ENCODE data around the gene CCKAR. TPM values are rescaled to one million over a fixed set of nuclear protein-coding genes. Genes with fewer than 3 reads are reported as not detected.

Gene CCKAR, protein sequence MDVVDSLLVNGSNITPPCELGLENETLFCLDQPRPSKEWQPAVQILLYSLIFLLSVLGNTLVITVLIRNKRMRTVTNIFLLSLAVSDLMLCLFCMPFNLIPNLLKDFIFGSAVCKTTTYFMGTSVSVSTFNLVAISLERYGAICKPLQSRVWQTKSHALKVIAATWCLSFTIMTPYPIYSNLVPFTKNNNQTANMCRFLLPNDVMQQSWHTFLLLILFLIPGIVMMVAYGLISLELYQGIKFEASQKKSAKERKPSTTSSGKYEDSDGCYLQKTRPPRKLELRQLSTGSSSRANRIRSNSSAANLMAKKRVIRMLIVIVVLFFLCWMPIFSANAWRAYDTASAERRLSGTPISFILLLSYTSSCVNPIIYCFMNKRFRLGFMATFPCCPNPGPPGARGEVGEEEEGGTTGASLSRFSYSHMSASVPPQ
- not detected for total RNA-seq

DNA sequence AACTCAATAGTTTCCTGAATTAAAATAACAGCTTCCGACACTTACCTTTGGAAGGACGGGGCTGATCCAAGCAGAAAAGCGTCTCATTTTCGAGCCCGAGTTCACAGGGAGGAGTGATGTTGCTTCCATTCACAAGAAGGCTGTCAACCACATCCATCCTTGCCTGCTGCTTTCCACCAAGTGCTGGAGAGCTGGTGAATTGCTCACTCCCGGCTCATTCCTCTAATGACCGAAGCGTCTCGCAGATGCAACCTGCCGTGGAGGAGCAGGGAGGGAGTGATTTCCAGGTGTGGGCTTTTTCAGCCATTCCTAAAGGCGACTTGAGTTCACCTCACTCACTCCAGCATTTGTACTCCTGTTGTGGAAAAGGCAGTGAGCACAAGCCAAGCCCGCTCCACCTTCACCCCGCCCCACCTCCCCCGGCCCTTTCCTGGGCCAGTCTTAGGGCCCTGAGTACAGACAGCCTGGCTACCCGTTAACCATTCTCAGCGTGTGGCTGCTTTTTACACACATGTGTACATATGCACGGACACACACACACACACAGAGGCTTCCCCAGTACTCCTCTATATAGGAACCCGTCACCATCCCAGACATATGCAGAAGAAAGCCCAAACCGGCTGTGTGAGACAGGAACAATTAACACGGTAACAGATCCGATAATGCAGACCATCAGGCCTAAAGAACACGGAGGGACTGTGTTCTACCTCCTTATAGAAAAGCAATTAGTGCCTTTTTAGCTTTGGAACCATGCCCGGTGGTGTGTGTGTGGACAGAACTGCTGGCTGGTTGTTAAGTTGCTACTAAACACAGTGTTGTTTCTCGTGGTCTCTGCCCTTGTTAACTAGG lies at the start of gene CCKAR:
Gene CCKAR, minus strand, starts transcription at position 374 of the 849 bp plus-strand sequence. Its CDS starts 217 bp downstream, at position 157.
- no peak for ATAC-seq

DNA sequence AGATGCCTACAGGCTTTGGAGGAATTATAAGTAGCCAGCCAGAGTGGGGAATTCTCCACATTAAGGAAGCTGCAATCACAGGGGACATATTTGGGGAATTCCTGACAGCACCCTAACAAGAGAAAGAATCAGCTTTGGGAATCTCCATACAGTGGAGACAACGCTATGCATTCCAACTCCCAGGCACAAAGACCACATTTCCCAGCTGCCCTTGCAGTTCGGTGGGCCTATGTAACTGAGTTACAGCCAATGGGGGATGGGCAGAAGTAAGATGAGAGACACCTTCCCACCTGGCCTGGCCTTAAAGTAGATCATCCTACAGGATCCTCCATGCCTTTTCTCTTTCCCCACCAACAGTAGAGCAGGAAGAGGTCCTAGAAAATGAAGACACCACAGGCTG lies 43.4 kb upstream of the CCKAR start:
- ATAC-seq, result no peak

DNA sequence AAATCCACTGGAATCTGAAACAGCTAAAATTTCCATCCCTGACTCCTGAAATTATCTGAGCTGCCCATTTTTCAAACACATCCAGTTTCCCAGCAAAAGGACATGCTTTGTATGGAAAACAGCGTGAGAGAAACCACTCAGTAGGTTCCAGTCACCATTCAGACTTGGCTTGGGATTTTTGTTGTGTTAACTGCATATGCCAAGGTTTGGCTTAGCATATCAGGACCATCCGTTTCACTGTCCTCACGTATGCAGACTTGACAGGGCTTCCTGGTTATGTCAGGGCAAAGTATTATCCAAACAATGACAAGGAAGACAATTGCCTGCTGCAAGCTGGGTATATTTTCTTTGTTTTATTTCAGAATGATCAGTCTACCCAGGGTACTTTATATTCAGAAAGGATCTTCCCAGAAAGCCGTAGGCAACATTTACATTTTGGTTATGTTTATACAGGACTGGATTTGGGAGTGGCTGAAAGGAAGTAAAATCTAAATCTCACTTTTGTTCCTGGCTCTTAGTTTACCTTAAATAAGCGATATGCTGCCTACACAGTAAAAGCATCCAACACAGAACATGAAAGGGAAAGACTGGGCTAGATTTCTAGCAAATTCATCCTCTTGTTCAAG lies 41.3 kb upstream of the CCKAR start:
- no peak for ATAC-seq

DNA sequence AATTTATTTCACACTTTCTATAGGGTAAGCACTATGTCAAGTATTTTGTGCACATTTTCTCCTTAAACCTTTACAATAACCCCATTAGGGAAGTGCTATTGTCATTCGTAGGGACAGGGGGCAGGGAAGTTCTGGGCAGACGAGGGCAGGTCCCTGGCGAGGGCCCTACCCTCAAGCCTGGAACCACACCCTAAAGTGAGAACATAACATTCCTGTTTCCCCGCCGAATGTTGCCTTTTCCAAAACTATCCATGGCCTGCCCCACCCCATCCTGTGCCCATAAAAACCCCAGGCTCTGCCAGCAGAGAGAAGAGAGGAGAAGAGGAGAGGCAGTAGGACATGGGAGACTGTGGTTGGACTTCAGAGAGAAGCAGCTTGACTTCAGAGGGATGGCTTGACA lies 39.8 kb upstream of the CCKAR start:
- no peak for ATAC-seq

DNA sequence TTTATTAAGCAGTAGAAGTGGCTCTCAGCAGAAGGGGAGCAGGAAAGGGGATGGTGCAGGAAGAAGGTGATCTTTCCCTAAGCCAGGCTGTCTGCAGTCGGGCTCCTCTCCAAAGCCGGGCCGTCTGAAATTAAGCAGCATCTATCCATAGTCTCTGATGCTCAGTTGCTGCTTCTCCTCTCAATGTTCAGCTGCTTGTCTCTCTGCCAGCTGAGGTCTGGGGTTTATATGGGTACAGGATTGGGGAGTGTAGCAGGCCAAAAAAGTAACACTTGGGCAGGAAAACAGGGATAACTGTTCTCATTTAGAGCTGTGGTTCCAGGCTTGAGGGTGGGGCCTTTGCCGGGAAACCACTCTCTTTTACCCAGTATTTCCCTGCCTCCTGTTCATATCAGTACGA lies 39.2 kb upstream of the CCKAR start:
- ATAC-seq, result no peak

DNA sequence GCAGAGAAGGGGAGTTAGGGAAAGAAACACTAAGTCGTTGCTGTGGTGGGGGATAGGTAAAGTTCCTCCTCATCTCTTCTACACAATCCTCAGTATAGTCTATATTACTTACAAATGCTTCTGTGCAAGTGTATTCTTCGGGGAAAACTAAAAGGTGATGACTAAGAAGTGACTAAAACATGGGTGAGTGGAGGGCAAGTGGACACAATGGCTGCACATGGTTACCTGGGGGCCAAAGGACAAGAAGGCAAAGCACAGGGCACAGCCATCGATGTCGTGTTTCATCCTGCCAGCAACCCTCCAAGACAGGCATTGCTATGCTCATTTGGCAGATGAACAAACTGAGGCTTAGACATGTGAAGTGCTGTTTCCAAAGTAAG lies 35.5 kb upstream of the CCKAR start:
- no peak for ATAC-seq

DNA sequence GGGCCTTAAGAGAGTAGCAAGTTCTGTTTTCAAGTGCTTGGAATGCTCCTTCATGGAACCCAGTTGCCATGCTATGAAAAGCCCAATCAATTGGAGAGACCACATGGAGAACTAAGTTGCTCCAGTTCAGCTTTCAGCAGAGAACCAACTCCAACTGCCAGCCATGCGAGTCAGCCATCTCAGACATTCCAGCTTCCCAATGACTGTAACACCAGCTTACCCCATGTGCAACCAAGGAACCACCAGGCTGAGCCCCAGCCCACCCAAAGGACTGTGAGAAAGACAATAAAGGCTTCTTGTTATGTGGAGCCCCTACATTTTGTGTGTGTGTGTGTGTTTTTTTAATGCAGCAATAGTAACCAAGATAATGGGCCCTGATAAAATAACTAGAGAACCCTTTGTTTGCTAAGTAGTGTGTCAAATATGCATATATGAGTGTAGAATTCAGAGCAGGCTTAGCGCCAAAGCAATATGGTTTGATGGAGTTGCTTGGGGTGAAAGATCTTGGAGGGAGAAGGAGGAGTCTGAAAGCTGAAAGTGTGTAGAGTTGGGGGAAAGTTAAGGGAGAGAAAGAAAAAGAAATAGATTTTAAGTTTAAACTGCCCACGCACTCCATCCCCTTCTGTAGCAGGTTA lies 35.0 kb upstream of the CCKAR start:
- no peak for ATAC-seq

DNA sequence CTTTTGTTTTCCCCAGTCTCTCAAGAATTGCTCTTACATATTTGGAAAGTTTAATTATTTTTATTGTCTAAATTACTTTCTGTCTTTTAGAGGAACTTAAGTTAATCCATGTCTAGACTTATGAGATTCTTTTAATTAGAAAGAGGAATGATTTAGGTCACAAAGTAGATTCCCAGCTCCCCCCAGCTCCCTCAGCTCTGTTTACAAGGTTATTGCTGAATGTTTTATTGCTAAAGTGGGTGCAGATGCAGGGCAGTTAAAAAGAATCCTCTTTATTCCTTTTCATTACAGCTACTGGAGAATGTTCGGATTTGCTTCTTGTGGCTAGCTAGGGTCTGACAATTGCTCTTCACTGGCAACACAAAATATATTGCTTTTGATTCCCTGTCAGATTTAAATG lies 33.7 kb upstream of the CCKAR start:
- no peak for ATAC-seq

DNA sequence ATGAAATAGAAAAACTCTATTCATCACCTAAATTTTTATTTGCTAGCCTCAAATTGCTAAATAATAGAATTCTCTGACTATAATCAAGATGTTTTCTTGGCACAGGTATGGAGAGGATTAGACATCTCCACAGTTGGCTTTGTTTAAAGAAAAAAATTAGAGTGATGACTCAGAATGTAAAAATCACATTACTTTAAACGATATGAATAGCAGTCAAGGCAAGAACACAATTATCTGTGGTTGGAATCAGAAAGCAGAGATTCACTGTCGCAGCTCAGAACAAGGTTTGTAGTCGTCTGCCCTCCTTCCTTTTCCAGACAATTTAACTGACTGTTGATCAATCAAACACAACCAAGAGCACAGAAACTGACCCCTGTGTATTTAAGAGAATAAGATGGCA lies 32.2 kb upstream of the CCKAR start:
- ATAC-seq, result no peak

DNA sequence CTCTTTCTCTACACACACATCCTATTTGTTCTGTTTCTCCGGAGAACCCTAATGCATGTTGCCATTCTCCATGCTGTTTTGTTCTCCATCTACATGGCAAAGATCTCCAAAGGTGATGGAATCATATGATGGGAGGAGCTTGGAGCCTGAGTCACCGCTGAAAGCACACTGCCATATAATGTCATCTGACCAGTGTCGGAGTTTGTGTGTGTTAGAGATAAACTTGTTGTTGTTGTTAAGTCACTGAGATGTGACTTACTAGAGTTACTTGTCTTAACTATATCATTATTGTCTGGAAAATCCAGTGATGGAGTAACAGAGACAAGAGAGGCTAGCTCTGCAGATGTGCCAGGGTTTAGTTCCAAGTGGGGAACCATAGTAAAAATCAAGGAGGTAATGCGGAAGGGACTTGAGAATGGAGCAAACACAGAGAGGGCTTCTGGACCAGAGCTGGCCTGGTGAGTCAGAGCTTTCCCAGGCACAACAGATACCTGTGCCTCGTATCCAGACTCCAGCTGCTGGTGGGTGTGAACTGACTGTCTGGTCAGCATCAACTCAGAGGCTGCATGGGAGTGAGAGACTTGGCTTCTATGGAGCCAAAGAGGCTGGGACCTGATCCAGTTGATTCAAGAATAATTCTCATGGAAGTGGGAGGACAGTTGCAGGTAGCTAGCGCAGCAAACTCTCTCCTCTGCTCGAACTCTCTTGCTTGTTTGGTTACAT lies 30.6 kb upstream of the CCKAR start:
- no peak for ATAC-seq

DNA sequence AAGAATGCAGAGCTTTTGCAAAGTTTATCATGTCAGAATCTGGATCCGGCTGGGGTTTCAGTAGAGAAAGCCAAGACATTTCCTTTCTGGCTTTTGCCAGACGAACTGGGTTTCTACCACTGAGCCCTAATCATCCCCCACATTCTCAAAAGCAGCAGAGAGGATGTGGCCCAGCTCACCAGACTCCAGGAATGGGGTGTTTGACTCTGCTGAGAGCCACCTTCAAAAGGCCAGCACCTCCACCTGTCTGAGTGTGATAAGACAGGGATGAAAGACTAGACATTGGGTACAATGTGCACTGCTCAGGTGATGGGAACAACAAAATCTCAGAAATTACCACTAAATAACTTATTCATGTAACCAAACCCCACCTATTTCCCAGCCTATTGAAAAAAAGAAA lies 25.7 kb upstream of the CCKAR start:
- ATAC-seq, result no peak

DNA sequence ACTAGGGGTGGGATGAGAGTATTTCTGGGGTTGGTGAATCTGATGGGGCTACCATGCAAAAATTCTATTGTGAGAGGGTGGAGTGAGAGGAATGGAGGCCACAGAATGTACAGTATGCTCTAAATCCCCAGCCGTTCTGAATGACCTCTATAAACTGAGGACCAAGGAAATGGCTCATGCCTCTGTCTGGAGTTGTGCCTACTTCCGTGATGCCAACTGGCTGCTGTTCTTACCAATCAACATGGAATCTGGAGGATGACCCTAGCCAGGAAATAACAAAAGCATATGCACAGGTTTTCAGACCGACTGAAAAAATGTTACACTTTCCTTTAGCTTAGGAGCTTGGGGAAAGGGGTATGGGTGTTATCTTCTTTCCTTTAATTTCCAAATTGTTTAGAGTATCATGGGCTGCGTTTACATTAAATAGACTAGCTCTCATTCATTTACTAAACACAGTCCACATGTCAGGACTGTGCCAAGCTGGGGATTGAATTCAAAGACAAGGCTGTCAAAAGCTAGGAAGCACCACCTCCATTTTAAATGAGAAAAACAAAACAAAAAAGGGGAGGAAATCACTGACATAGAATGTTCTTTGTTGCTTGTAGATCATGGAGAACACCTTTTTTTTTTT lies 20.2 kb upstream of the CCKAR start:
- no peak for ATAC-seq

DNA sequence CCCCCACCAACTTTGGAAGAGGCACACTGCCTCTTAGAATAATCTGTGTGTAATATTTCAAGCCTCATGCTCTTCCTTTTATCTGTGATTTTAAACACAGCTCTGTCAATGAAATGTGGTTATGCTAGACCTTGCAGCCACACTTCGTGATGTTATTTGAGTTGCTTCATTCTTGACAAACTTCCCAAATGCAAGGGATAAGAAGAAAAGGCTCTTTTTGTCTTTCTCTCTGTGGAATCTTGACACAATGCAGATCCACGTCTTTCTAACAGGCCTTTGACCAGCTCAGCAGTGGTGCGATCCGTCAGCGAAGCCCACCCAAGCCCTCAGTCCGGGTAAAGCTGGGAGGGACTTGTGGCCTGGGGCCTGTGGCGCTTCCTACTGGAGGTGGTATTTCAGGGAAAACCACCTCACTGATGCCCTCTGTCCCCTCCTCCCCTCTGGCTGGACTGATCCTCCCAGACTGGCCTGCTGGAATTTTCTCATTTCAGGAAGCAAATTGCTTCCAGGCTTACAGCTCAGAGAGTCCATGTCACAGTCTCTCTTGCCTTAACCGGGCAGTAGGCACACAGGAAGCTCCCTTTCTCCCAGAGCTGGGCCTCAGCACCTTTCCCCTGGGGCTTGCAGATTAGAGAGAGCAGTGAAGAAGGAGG lies 19.5 kb upstream of the CCKAR start:
- ATAC-seq, result no peak

DNA sequence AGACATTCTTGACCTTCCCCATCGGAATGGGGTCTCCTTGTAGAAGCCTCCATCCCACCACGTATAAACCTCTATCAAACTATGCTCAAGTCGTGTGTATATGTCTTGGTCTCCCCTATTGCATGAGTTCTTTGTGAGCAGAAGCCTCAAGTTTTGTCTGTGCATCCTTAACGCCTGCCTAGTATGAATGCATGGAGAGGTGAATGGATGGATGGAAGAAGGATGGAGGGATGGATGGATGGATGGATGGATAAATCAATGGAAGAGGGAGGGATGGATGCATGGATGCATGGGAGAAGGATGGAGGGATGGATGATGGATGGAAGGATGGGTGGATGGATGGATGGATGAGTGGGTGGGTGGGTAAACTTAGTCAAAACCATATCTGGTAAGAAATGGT lies 17.0 kb upstream of the CCKAR start:
- no peak for ATAC-seq

DNA sequence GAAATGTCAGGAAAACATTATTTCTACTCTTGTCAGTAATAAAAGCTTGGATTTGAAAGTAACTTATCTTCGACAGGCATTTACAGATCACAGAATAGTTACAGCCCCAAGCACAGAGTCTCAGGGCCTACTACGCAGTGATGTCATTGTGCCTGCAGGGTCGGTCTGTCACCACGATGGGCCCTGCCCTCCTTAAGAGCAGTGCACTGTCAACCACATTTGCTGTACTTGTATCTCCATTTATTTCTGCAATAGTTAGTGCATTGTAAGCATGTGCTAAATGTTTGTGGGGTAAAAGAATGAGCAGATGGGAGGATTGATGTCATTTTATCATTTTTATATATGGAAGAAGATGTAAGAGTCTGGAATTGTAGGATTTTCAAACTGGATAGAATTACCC lies 13.6 kb upstream of the CCKAR start:
- no peak for ATAC-seq

DNA sequence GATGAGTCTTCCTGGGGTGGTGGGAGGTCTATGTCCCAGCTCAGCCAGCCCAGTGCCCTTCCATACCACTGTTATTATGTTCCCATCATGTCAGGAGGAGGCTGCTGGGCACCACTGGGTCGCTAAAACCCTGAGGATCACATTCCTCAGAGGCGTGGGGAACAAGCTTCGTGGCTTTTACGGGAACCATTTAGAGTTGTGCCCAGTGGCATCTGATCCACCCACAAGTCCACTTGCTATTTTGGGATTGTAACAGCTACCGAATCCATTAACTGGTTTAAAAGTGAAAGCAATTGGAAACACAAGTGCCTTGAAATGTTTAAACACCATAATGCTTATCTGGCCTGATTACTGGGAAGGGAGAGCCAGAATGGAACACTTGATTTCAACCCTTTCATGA lies 13.1 kb upstream of the CCKAR start:
- ATAC-seq, result no peak

DNA sequence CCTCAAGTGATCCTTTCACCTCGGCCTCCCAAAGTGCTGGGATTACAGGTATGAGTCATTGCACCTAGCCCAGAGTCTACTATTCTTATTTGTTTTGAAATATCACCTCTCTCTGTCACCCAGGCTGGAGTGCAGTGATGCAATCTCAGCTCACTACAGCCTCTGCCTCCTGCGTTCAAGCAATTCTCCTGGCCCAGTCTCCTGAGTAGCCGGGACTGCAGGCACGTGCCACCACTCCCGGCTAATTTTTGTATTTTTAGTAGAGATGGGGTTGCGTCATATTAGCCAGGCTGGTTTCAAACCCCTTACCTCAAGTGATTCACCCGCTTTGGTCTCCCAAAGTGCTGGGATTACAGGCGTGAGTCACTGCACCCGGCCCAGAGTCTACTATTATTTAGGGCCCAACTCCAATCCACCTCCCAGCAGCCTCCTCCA lies 10.3 kb upstream of the CCKAR start:
- peak; percentile 61 for ATAC-seq

DNA sequence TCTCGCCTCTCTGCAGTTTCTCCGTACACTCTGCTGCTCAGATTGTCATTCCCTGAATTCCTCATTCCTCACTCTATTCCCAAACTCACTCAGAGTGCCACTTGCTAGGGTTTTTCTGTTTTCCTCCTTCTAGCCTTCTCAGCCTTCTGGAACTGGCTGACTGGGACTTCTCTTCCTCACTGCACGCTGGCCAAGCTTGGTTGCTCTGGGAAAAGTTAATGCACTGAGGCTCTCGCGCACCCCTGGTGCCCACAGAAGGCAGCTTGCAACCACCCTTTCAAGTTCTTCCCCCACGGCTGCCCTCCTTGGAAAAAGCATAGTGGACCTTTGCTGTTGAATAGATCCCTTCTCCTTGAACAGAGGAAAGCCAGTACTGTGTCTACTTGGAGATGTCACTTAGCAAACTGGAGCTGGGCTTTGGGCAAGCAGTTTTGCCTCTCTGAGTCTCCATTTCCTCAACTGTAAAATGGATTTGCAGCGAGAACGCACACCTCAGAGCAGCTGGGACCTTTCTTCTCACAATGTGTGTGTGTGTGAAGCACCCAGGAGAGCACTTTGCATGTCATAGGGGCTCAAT lies 6.0 kb upstream of the CCKAR start:
- no peak for ATAC-seq

DNA sequence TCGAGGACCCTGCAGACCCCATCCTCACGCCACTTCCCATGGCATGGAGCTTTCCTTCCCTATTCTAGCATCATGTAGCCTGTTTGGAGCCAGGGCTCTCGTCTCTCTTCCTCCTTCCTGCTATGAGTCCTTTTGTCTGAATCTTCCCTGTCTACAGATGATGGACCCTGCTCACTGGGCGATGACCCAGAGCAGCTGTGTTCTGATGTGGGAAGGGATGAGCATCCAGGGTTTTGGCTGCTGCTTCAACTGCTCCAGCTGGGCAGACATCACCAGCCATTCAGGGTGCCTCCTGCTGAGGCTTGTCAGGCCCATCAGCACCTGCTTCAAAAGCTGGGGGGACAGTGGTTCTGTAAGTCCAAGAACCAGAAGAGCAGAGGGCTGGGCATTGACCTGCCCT lies 3.2 kb upstream of the CCKAR start:
- no peak for ATAC-seq

DNA sequence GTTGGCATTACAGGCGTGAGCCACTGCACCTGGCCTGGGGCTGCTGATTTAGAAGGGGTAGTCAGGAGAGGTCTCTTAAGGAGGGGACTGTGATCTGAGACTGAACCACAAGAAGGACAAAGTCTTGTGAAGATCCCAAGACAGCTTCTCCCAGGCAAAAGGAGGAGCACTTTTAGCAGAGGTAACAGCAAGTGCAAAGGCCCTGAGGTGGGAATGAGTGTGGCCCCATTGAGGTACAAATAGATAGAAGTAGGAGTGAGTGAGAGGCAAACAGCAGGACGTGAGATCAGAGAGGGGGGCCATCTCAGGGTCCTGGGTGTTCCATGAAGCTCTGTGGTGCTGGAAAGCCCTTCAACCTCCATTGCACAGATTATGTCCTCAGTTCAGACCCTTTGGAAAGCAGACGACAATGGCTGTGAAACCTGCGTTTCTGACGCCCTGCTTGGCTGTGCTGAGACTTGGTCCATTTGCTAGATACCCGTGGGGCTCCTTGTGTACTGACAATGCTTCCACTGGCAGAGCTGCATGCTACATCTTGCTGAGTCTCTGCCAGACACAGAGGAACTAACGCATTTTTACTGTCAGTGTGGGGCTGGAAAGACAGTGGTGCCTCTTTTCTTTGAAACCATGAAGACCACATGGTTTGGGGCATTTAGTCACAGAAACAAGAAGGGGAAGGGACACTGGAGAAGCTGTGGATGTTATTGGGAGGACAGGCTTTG lies 1.3 kb upstream of the CCKAR start:
- no peak for ATAC-seq

Data from esophagus mucosa (tissue), 1 donor.